Ectodermal cell (in vitro differentiated cells): ENCODE results near the gene THAP11. TPM values are rescaled to one million over a fixed set of nuclear protein-coding genes. Genes with fewer than 3 reads are reported as not detected.

Source experiments
- H3K27ac ChIP-seq: 2 replicates; pipeline ENCODE4 v1.7.0; 2013; ENCODE audit warnings: mild to moderate bottlenecking, low read depth, low read length; ENCODE audit not compliant: insufficient read depth, poor library complexity, severe bottlenecking
- H3K27me3 ChIP-seq: 2 replicates; pipeline ENCODE4 v1.7.0; 2013; ENCODE audit warnings: mild to moderate bottlenecking, low read length; ENCODE audit not compliant: insufficient read depth, control insufficient read depth, poor library complexity, severe bottlenecking
- H3K36me3 ChIP-seq: one replicate; pipeline ENCODE4 v1.7.0; 2013; ENCODE audit warnings: low read length; ENCODE audit not compliant: control insufficient read depth, insufficient read depth
- H3K4me1 ChIP-seq: one replicate; pipeline ENCODE4 v1.7.0; 2013; ENCODE audit warnings: low read length; ENCODE audit not compliant: control insufficient read depth, insufficient read depth
- H3K4me3 ChIP-seq: 2 replicates; pipeline ENCODE4 v1.7.0; 2013; ENCODE audit warnings: low read depth, low read length, control low read depth; ENCODE audit not compliant: insufficient read depth
- H3K9me3 ChIP-seq: 2 replicates; pipeline ENCODE4 v1.7.0; 2013; ENCODE audit warnings: mild to moderate bottlenecking, low read length, moderate library complexity; ENCODE audit not compliant: control insufficient read depth
- WGBS, 2 experiments: methylation state at CpG; one replicate each; pipeline ENCODE4 v1.1.7; 2013; ENCODE audit warnings: missing lambda C conversion rate in 2 of 2; 5-methylcytosine and 5-hydroxymethylcytosine counted together
- polyA plus RNA-seq, 4 experiments: library from polyadenylated mRNA; stranded (reverse); fragments of 50-300 nt; gene quantifications; one replicate each; pipeline ENCODE4 v1.2.3, GENCODE V29; 2013

THAP11 gene
- polyA plus RNA-seq (2013, experiment 1 of 4), result 41.4 TPM
- 37.7 TPM for polyA plus RNA-seq (2013, experiment 2 of 4)
- polyA plus RNA-seq (2013, experiment 3 of 4), result 31.8 TPM
- 36.8 TPM for polyA plus RNA-seq (2013, experiment 4 of 4)

DNA sequence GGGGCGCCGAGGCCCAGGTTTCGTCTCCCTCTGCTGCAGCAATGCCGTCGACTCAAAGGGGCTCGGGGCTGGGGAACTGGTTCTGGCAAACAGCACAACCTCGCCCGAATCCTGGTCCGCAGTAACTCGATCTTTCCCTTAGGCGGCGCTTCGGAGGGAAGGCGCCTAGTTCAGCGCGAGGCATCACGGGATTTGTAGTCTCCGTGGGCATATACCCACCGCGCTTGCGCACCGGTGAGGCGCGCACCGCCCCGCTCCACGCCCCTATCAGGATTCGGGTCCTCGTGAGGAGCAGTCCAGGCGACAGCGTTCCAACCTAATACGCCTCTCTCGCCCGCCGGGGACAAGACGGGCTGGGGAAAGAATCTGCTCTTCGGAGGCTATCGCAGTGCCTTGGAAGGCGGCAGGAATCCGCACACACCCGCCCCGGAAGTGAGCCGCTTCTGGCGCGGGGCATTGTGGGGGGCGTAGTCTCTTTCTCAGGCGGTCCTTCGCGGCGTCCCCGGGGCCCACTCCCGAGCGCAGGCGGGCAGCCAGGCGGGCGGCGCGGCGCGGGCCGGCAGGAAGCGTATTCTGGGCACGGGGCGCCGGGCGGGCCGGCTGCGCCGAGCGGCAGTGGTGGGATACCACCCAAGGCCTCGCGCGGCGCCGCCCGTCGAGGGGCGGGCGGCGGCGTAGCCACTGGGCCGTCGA is at the start of gene THAP11:
Gene THAP11 (plus strand): TSS at position 505 of the 693 bp plus-strand sequence. CDS start 235 bp downstream, outside the sequence.
- Histone ChIP-seq H3K36me3 (no peaks in the 10 kb centered on the region), H3K4me1 (peaks cover 23% of the 10 kb centered on the region), H3K27ac (peak within 1 kb of the TSS; percentile 42), H3K4me3 (peak within 1 kb of the TSS; percentile 97), H3K27me3 (no peaks in the 10 kb centered on the region), H3K9me3 (no peaks in the 10 kb centered on the region)
- 1% methylated on average over 83 of the region's 83 CpGs for WGBS, 2 experiments

DNA sequence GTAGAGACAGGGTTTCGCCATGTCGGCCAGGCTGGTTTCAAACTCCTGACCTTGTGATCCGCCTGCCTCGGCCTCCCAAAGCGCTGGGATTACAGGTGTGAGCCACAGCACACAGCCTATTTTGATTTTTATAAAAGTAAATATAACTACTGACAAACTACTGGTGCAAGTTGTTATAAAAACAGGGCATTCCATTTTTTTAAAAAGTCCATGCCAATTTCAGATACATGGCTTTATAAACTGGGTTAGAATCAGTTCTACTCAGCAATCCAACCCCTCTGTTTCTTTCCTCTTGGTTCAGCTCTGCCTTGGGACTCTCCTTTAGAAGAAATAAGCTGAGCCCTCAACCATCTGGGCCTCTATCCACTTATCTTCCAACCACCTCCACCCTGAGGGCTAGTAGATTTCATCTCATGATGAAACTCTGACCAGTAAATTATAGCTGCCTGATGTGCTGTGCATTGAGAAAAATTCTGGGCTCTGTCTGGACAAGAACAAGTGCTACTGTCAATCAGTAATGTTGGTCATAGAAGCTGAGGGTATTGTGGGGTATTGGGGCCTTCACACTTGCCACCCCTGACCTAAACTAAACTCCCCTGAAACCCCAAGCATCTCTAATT is 45.9 kb upstream of the THAP11 start:
- Histone ChIP-seq H3K9me3 (no peaks in the 10 kb centered on the region), H3K4me3 (no peak overlapping the region), H3K27me3 (no peaks in the 10 kb centered on the region), H3K27ac (no peak overlapping the region), H3K36me3 (peaks cover 5% of the 10 kb centered on the region), H3K4me1 (no peaks in the 10 kb centered on the region)
- WGBS, 2 experiments, result 95 to 100% methylated on average over 5 of the region's 5 CpGs

GRCh38 chr16:67800338-67800926 is 41.7 kb upstream of the THAP11 start:
- no peak overlapping the region for H3K27ac ChIP-seq
- peaks cover 4% of the 10 kb centered on the region for H3K4me1 ChIP-seq
- no peaks in the 10 kb centered on the region for H3K9me3 ChIP-seq
- no peak overlapping the region for H3K4me3 ChIP-seq
- no peaks in the 10 kb centered on the region for H3K27me3 ChIP-seq
- H3K36me3 ChIP-seq, result peaks cover 7% of the 10 kb centered on the region
- 87 to 88% methylated on average over 7 of the region's 7 CpGs for WGBS, 2 experiments

- no peak overlapping the region for H3K27ac ChIP-seq
These were observed 40.9 kb upstream of the THAP11 start for GRCh38 chr16:67801241-67801640.

GRCh38 chr16:67801883-67802282 is 40.2 kb upstream of the THAP11 start:
- Histone ChIP-seq H3K36me3 (peaks cover 7% of the 10 kb centered on the region), H3K27ac (no peak overlapping the region), H3K9me3 (no peaks in the 10 kb centered on the region), H3K4me3 (no peak overlapping the region), H3K27me3 (no peaks in the 10 kb centered on the region), H3K4me1 (peaks cover 8% of the 10 kb centered on the region)
- 87 to 96% methylated on average over 2 of the region's 2 CpGs for WGBS, 2 experiments

More at GRCh38 chr16:67801241-67801640, 40.9 kb upstream of the THAP11 start:
- WGBS, 2 experiments, result 92 to 97% methylated on average over 1 of the region's 1 CpG
- H3K9me3 ChIP-seq, result no peaks in the 10 kb centered on the region
- peaks cover 7% of the 10 kb centered on the region for H3K36me3 ChIP-seq
- H3K4me3 ChIP-seq, result no peak overlapping the region
- H3K4me1 ChIP-seq, result peaks cover 8% of the 10 kb centered on the region
- H3K27me3 ChIP-seq, result no peaks in the 10 kb centered on the region

GRCh38 chr16:67803894-67804293 is 38.2 kb upstream of the THAP11 start:
- H3K27me3 ChIP-seq, result no peaks in the 10 kb centered on the region
- no peak overlapping the region for H3K4me3 ChIP-seq
- peaks cover 4% of the 10 kb centered on the region for H3K36me3 ChIP-seq
- 95 to 98% methylated on average over 2 to 3 of the region's 3 CpGs for WGBS, 2 experiments
- H3K9me3 ChIP-seq, result no peaks in the 10 kb centered on the region
- no peak overlapping the region for H3K27ac ChIP-seq
- peaks cover 8% of the 10 kb centered on the region for H3K4me1 ChIP-seq

DNA sequence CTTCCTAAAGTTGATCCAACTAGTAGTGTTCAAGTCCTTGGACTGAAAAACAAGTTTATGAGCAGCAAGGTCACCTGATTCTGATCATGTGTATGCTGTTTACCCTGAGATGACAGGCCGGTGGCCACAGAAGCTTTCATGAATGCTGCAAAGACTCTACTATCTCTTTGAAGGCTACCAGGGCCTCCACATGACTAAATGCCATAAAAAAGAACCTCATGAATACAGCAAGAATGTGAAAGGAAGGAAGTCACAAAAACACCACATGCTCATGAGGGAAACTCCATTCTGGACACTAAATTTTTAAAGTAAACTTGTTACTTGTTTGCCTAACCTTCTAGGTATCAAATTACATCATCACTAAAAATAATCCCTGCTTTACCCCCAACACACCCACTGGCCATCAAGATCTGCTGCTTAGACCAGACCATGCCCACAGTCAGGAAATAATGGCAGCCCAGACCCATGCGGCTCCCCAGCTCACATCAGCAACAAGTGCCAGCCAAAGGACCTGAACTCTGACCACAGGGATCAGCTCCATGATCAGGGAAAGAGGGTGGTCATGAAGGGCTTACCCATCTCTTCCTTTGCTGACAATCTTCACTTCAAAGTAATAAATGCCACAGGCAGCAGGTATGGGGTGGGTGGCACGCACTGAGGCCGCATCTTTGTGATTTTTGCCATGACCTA is 37.1 kb upstream of the THAP11 start:
- H3K4me1 ChIP-seq, result peaks cover 8% of the 10 kb centered on the region
- H3K4me3 ChIP-seq, result peak overlapping the region; percentile 100
- no peak overlapping the region for H3K27ac ChIP-seq
- H3K27me3 ChIP-seq, result no peaks in the 10 kb centered on the region
- 93 to 96% methylated on average over 4 of the region's 4 CpGs for WGBS, 2 experiments
- H3K9me3 ChIP-seq, result no peaks in the 10 kb centered on the region
- H3K36me3 ChIP-seq, result peaks cover 4% of the 10 kb centered on the region

DNA sequence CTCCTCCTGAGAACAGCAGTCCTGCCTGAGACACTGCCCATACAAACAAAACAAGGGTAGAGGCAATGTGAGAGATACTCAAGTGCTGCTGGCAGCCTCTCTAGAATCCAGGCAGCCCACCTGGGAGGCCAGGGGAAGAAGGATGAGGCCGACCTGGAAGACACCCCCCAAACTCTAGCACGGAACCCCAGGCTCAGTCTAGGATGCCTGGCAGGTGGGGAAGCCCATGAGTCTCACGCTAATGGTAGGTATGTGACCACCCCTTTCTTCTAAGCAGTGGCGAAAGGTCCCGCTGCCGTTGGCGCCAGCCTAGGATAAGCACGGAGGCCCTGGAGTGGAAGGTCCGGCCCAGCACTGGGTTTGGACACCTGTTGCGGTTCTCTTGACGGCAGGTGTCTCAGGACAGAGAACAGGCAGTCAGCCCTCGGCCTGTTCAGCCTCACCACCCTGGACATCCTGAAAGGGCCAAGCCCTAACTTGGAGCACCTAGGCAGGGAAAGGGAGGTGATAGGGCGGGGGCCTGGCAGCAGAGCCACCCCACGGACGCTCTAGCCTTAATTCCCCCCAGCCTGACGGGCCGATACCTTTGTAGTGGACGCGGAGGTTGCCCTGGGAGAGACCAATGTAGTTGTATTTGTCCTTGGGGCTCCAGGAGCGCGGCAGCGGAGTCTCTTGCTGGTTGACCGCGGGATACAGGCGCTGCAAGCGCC is 36.2 kb upstream of the THAP11 start:
- Histone ChIP-seq H3K4me3 (peak overlapping the region; percentile 100), H3K4me1 (peaks cover 8% of the 10 kb centered on the region), H3K27ac (peak overlapping the region; percentile 72), H3K27me3 (no peaks in the 10 kb centered on the region), H3K36me3 (peaks cover 4% of the 10 kb centered on the region), H3K9me3 (no peaks in the 10 kb centered on the region)
- WGBS, 2 experiments, result 2% methylated on average over 26 of the region's 26 CpGs

- WGBS, 2 experiments, result 0% methylated on average over 54 of the region's 54 CpGs
- Histone ChIP-seq H3K27me3 (no peaks in the 10 kb centered on the region), H3K4me3 (peak within 1 kb of the TSS; percentile 100), H3K4me1 (peaks cover 8% of the 10 kb centered on the region), H3K27ac (peak within 1 kb of the TSS; percentile 86), H3K36me3 (no peaks in the 10 kb centered on the region), H3K9me3 (no peaks in the 10 kb centered on the region)
These were observed 35.5 kb upstream of the THAP11 start, which contains the start of the genes RANBP10 and TSNAXIP1 for GRCh38 chr16:67806428-67807147. TSS of gene RANBP10 (minus strand) at chr16:67806560. CDS start at chr16:67806536, 24 bp downstream. TSS of gene TSNAXIP1 (plus strand) at chr16:67806889. CDS start at chr16:67807150, 261 bp downstream.
